PC-9 (cell line): ENCODE measurements around the gene PITX1.

ENCODE experiments used
- CTCF ChIP-seq: fragments of 200-600 bp; sonication (generic); conservative IDR thresholded peaks from 2 replicates; pipeline ENCODE4 v1.6.1; 2017; ENCODE audit warnings: mixed run types, antibody characterized with exemption, mild to moderate bottlenecking, moderate library complexity
- EZH2 ChIP-seq: fragments of 200-600 bp; sonication (generic); IDR thresholded peaks from 2 replicates; pipeline ENCODE4 v1.8.0; 2017; ENCODE audit warnings: antibody characterized with exemption, low read depth

DNA sequence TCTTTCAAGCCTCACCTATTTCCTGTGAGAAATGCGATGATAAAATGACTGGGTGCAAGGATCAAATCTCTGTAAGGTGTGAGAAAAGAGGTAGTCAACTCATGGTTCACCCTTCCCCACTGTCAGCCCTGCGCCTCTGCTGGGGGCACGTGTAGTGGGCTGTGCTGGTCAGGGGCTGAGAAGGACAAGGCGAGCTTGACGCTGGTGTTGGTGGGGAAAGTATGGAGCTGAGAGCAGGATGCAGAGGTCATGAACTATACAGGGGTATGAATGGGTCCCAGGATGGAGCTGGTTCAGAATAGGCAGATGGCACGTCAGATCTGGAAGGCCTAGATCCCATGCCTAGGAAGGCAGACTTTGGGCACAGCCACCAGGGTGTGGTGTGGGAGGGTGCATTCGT is 20.6 kb downstream of the PITX1 start:
- no peak for TF ChIP-seq CTCF
- no peak for TF ChIP-seq EZH2
